Breast epithelium (tissue), 3 donors: ENCODE measurements around the gene KRTCAP3.

Source experiments
- POLR2A ChIP-seq: fragments of 450-650 bp; IDR thresholded peaks from one replicate; pipeline ENCODE4 v1.6.1; 2016; ENCODE audit warnings: antibody characterized with exemption, mild to moderate bottlenecking, moderate library complexity
- POLR2AphosphoS5 ChIP-seq, 3 donors: sonication (generic); formaldehyde crosslinking; IDR thresholded peaks; one replicate each; pipeline ENCODE4 v1.6.1; 2017; ENCODE audit warnings: antibody characterized with exemption in 3 of 3
- TF ChIP-seq, protein P1 (sequence below), 3 donors: fragments of 450-650 bp; IDR thresholded peaks; one replicate each; pipeline ENCODE4 v1.5.1; 2016 to 2017; ENCODE audit warnings: antibody characterized with exemption in 3 of 3, mild to moderate bottlenecking in 3 of 3, moderate library complexity in 3 of 3

DNA sequence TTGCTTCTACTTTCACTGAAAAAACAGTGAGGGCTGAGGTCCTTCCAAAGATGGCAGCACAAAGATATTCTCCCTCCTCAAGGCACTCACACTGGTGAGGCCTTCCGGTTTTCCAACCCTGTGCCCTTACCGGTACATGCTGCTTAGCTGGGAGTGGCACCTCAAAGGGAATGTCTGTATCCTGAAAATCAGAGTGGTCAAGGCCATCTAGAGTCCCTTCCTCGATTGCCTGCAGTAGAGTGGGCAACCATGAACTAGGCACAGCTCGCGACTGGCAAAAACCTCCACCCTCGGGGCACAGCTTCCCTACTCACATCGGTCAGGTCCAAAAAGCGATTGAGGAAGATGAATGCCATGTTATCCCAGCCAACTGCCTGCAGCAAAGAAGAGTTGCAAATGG is 3.4 kb downstream of the KRTCAP3 start:
- TF ChIP-seq, protein P1, sequence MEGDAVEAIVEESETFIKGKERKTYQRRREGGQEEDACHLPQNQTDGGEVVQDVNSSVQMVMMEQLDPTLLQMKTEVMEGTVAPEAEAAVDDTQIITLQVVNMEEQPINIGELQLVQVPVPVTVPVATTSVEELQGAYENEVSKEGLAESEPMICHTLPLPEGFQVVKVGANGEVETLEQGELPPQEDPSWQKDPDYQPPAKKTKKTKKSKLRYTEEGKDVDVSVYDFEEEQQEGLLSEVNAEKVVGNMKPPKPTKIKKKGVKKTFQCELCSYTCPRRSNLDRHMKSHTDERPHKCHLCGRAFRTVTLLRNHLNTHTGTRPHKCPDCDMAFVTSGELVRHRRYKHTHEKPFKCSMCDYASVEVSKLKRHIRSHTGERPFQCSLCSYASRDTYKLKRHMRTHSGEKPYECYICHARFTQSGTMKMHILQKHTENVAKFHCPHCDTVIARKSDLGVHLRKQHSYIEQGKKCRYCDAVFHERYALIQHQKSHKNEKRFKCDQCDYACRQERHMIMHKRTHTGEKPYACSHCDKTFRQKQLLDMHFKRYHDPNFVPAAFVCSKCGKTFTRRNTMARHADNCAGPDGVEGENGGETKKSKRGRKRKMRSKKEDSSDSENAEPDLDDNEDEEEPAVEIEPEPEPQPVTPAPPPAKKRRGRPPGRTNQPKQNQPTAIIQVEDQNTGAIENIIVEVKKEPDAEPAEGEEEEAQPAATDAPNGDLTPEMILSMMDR (IDR thresholded peaks at IDR 0.05): no peak
- TF ChIP-seq POLR2A: no peak
- no peak for TF ChIP-seq POLR2AphosphoS5 (IDR thresholded peaks at IDR 0.05)
